GM23338 (cell line): ENCODE measurements around the gene AP2A1. TPM values are rescaled to one million over a fixed set of nuclear protein-coding genes. Genes with fewer than 3 reads are reported as not detected.

ENCODE experiments used
- ATAC-seq: fragments of 200-7000 bp; cut with Tn5 transposase; 3 replicates; pipeline ENCODE4 v1.9.1; 2020
- DNase-seq: peaks from one replicate; pipeline ENCODE4 v3.0.0-alpha.2; 2015; ENCODE audit warnings: low spot score
- H2AFZ ChIP-seq: fragments of 200-600 bp; sonication (generic); 2 replicates; pipeline ENCODE4 v1.8.0; 2016; ENCODE audit warnings: antibody characterized with exemption, mild to moderate bottlenecking, moderate library complexity
- H3F3A ChIP-seq: fragments of 200-600 bp; sonication (generic); replicated peaks from 2 replicates; pipeline ENCODE4 v1.8.0; 2017; ENCODE audit warnings: antibody characterized with exemption, mixed run types, low read depth
- H3K27ac ChIP-seq: fragments of 200-600 bp; sonication (generic); 2 replicates; pipeline ENCODE4 v1.6.1; 2016; ENCODE audit warnings: low read depth
- H3K27me3 ChIP-seq: fragments of 200-600 bp; sonication (generic); 2 replicates; pipeline ENCODE4 v1.8.0; 2016; ENCODE audit warnings: mild to moderate bottlenecking, mixed run types, moderate library complexity; ENCODE audit not compliant: insufficient read depth
- H3K36me3 ChIP-seq: fragments of 200-600 bp; sonication (generic); 2 replicates; pipeline ENCODE4 v1.8.0; 2016; ENCODE audit warnings: mild to moderate bottlenecking; ENCODE audit not compliant: insufficient read depth
- H3K4me1 ChIP-seq: fragments of 200-600 bp; sonication (generic); 2 replicates; pipeline ENCODE4 v1.8.0; 2016; ENCODE audit warnings: mild to moderate bottlenecking, moderate library complexity; ENCODE audit not compliant: insufficient read depth
- H3K4me2 ChIP-seq: fragments of 200-600 bp; sonication (generic); 2 replicates; pipeline ENCODE4 v1.7.1; 2017; ENCODE audit warnings: mixed run types
- H3K4me3 ChIP-seq: fragments of 200-600 bp; sonication (generic); 2 replicates; pipeline ENCODE4 v1.6.1; 2016; ENCODE audit warnings: mixed run types
- H3K79me2 ChIP-seq: fragments of 200-600 bp; sonication (generic); replicated peaks from 2 replicates; pipeline ENCODE4 v1.8.0; 2017; ENCODE audit warnings: mild to moderate bottlenecking; ENCODE audit not compliant: insufficient read depth
- H3K9me2 ChIP-seq: fragments of 200-600 bp; sonication (generic); 2 replicates; pipeline ENCODE4 v1.8.0; 2017; ENCODE audit not compliant: insufficient read depth
- H4K20me1 ChIP-seq: fragments of 200-600 bp; sonication (generic); replicated peaks from 2 replicates; pipeline ENCODE4 v1.8.0; 2017; ENCODE audit warnings: mild to moderate bottlenecking; ENCODE audit not compliant: insufficient read depth
- H3K27ac Mint-ChIP-seq: 2 replicates; pipeline ENCODE4 v1.8.0; 2020; ENCODE audit warnings: inconsistent platforms, mild to moderate bottlenecking, moderate library complexity, mixed read lengths
- H3K27me3 Mint-ChIP-seq: 3 replicates; pipeline ENCODE4 v1.8.0; 2022; ENCODE audit warnings: low read depth, mild to moderate bottlenecking, moderate library complexity, mixed read lengths, inconsistent platforms; ENCODE audit not compliant: insufficient read depth, poor library complexity
- H3K36me3 Mint-ChIP-seq: 3 replicates; pipeline ENCODE4 v1.8.0; 2021; ENCODE audit warnings: low read depth, mild to moderate bottlenecking, inconsistent platforms, moderate library complexity, mixed read lengths
- H3K4me1 Mint-ChIP-seq: 3 replicates; pipeline ENCODE4 v1.8.0; 2020; ENCODE audit warnings: mild to moderate bottlenecking, inconsistent platforms, mixed read lengths
- H3K4me3 Mint-ChIP-seq: 3 replicates; pipeline ENCODE4 v1.8.0; 2021; ENCODE audit warnings: moderate library complexity, mild to moderate bottlenecking, inconsistent platforms, mixed read lengths
- H3K9me3 Mint-ChIP-seq: 3 replicates; pipeline ENCODE4 v1.8.0; 2020; ENCODE audit warnings: moderate library complexity, mild to moderate bottlenecking, inconsistent platforms, mixed read lengths
- EZH2 ChIP-seq: fragments of 200-600 bp; sonication (generic); IDR thresholded peaks from one replicate; pipeline ENCODE4 v1.8.0; 2017; ENCODE audit warnings: antibody characterized with exemption, mild to moderate bottlenecking, low read depth; ENCODE audit not compliant: unreplicated experiment
- NANOG ChIP-seq: IDR thresholded peaks from 2 replicates; pipeline ENCODE4 v1.6.1; 2016; ENCODE audit warnings: antibody characterized with exemption, borderline replicate concordance
- STAT1 ChIP-seq: IDR thresholded peaks from one replicate; pipeline ENCODE4 v1.6.1; 2016; ENCODE audit warnings: antibody characterized with exemption; ENCODE audit not compliant: unreplicated experiment
- ZNF114 ChIP-seq: fragments of 250-450 bp; sonication (Bioruptor Pico); IDR thresholded peaks from 2 replicates; pipeline ENCODE4 v1.5.0; 2020; ENCODE audit warnings: mild to moderate bottlenecking, moderate library complexity
- polyA plus RNA-seq: library from polyadenylated mRNA; unstranded; fragments of >200 nt; fragmentation: Nextera tagmentation; extraction: Ambion mirVana; gene quantifications from 2 replicates; pipeline ENCODE4 v1.2.1, GENCODE V29; 2016
- total RNA-seq: library from RNA; depleted of rRNA; stranded (reverse); fragments of >200 nt; shearing (Covaris generic); gene quantifications from 2 replicates; pipeline ENCODE4 v1.2.3, GENCODE V29; 2014
- TF ChIP-seq, protein P1 (sequence below): fragments of 250-450 bp; sonication (Bioruptor Pico); IDR thresholded peaks from 2 replicates; pipeline ENCODE4 v1.5.0; 2020; ENCODE audit warnings: mild to moderate bottlenecking, moderate library complexity
- TF ChIP-seq, protein P2 (sequence below), 2 experiments: fragments of 200-600 bp in 1 of 2; sonication (generic) in 1 of 2; conservative IDR thresholded peaks; 2 replicates each; pipeline versions ENCODE4 v1.5.1 to v1.6.1; 2016 to 2017; ENCODE audit warnings: antibody characterized with exemption in 2 of 2, low read depth in 2 of 2, mild to moderate bottlenecking in 2 of 2, moderate library complexity in 1 of 2

The AP2A1 gene
- total and polyA plus RNA-seq, 2 experiments from 2014 or later, result 34.1 to 129 TPM

DNA sequence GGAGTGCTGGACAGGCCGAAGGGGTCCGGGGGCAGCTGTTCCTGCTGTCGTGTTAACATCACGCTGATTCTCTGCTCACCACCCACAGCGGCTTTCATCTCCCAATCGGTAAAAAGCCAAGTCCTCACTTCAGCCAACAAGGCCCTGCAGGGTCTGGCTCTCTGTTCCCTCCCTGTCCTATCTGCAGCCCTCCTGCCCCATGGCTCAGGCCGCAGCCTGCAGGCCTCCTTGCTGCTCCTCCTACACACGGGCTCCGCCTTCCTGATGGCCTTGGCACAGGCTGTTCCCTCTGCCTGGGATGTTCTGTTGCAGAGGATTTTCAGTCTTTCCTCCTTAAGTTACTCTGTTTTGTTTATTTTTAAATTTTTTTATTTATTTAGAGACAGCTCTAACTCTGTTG, 24.1 kb downstream of the AP2A1 start:
- Histone ChIP-seq H3K9me2 (no peaks in the 10 kb centered on the region), H3K4me1 (no peaks in the 10 kb centered on the region), H3K27me3 (no peaks in the 10 kb centered on the region), H4K20me1 (peaks cover 4% of the 10 kb centered on the region), H3K36me3 (no peaks in the 10 kb centered on the region; the same call in 1 of the 2 replicates), H3K4me2 (no peak overlapping the region), H2AFZ (no peak overlapping the region), H3K4me3 (no peak overlapping the region), H3F3A (no peaks in the 10 kb centered on the region), H3K79me2 (no peaks in the 10 kb centered on the region; the same call in 1 of the 2 replicates), H3K27ac (no peak overlapping the region)
- no peaks in the 10 kb centered on the region for H3K4me1 Mint-ChIP-seq
- DNase-seq (no peak), ATAC-seq (no peak; the same call in 2 of the 3 replicates)
- no peak overlapping the region for H3K27ac Mint-ChIP-seq
- H3K4me3 Mint-ChIP-seq, result no peak overlapping the region; the same call in 2 of the 3 replicates
- peaks cover 3% of the 10 kb centered on the region; the same call in 1 of the 3 replicates for H3K9me3 Mint-ChIP-seq
- peaks cover 14% of the 10 kb centered on the region for H3K27me3 Mint-ChIP-seq
- peaks cover 42% of the 10 kb centered on the region for H3K36me3 Mint-ChIP-seq
- TF ChIP-seq ZNF114 (CRISPR knock-in tag) (no peak), STAT1 (no peak), NANOG (no peak), EZH2 (no peak)
- TF ChIP-seq, protein P1, sequence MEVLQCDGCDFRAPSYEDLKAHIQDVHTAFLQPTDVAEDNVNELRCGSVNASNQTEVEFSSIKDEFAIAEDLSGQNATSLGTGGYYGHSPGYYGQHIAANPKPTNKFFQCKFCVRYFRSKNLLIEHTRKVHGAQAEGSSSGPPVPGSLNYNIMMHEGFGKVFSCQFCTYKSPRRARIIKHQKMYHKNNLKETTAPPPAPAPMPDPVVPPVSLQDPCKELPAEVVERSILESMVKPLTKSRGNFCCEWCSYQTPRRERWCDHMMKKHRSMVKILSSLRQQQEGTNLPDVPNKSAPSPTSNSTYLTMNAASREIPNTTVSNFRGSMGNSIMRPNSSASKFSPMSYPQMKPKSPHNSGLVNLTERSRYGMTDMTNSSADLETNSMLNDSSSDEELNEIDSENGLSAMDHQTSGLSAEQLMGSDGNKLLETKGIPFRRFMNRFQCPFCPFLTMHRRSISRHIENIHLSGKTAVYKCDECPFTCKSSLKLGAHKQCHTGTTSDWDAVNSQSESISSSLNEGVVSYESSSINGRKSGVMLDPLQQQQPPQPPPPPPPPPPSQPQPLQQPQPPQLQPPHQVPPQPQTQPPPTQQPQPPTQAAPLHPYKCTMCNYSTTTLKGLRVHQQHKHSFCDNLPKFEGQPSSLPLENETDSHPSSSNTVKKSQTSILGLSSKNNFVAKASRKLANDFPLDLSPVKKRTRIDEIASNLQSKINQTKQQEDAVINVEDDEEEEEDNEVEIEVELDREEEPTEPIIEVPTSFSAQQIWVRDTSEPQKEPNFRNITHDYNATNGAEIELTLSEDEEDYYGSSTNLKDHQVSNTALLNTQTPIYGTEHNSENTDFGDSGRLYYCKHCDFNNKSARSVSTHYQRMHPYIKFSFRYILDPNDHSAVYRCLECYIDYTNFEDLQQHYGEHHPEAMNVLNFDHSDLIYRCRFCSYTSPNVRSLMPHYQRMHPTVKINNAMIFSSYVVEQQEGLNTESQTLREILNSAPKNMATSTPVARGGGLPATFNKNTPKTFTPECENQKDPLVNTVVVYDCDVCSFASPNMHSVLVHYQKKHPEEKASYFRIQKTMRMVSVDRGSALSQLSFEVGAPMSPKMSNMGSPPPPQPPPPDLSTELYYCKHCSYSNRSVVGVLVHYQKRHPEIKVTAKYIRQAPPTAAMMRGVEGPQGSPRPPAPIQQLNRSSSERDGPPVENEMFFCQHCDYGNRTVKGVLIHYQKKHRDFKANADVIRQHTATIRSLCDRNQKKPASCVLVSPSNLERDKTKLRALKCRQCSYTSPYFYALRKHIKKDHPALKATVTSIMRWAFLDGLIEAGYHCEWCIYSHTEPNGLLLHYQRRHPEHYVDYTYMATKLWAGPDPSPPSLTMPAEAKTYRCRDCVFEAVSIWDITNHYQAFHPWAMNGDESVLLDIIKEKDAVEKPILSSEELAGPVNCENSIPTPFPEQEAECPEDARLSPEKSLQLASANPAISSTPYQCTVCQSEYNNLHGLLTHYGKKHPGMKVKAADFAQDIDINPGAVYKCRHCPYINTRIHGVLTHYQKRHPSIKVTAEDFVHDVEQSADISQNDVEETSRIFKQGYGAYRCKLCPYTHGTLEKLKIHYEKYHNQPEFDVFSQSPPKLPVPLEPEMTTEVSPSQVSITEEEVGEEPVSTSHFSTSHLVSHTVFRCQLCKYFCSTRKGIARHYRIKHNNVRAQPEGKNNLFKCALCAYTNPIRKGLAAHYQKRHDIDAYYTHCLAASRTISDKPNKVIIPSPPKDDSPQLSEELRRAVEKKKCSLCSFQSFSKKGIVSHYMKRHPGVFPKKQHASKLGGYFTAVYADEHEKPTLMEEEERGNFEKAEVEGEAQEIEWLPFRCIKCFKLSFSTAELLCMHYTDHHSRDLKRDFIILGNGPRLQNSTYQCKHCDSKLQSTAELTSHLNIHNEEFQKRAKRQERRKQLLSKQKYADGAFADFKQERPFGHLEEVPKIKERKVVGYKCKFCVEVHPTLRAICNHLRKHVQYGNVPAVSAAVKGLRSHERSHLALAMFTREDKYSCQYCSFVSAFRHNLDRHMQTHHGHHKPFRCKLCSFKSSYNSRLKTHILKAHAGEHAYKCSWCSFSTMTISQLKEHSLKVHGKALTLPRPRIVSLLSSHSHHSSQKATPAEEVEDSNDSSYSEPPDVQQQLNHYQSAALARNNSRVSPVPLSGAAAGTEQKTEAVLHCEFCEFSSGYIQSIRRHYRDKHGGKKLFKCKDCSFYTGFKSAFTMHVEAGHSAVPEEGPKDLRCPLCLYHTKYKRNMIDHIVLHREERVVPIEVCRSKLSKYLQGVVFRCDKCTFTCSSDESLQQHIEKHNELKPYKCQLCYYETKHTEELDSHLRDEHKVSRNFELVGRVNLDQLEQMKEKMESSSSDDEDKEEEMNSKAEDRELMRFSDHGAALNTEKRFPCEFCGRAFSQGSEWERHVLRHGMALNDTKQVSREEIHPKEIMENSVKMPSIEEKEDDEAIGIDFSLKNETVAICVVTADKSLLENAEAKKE (CRISPR knock-in tag), result no peak

DNA sequence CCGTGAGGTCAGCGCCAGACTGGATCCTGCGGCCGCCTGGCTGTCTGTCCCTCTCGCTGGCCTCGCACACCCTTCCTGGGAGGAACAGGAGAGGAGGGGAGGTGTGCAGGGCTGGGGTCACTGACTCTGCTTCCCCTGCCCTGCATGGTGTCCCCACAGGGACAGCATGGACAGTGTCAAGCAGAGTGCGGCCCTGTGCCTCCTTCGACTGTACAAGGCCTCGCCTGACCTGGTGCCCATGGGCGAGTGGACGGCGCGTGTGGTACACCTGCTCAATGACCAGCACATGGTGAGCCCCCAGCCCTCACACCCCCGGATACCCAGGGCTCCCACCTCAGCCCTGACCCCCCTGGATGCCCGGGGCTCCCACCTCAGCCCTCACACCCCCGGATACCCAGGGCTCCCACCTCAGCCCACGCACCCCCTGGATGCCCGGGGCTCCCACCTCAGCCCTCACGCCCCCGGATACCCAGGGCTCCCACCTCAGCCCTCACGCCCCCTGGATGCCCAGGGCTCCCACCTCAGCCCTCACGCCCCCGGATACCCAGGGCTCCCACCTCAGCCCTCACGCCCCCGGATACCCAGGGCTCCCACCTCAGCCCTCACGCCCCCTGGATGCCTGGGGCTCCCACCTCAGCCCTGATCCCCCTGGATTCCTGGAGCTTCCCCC, 25.1 kb downstream of the AP2A1 start:
- Histone ChIP-seq H3K4me2 (no peak overlapping the region), H3K4me3 (no peak overlapping the region), H3K79me2 (no peaks in the 10 kb centered on the region; the same call in 1 of the 2 replicates), H3K36me3 (no peaks in the 10 kb centered on the region; the same call in 1 of the 2 replicates), H3K27me3 (no peaks in the 10 kb centered on the region), H3K4me1 (no peaks in the 10 kb centered on the region), H3K9me2 (no peaks in the 10 kb centered on the region), H3K27ac (no peak overlapping the region), H3F3A (no peaks in the 10 kb centered on the region), H2AFZ (no peak overlapping the region), H4K20me1 (peaks cover 4% of the 10 kb centered on the region)
- DNase-seq (no peak), ATAC-seq (no peak)
- Mint-ChIP-seq H3K27ac (no peak overlapping the region), H3K4me3 (no peak overlapping the region), H3K36me3 (peaks cover 42% of the 10 kb centered on the region), H3K9me3 (peaks cover 3% of the 10 kb centered on the region; the same call in 1 of the 3 replicates), H3K27me3 (peaks cover 11% of the 10 kb centered on the region), H3K4me1 (no peaks in the 10 kb centered on the region)
- no peak for TF ChIP-seq STAT1
- TF ChIP-seq, protein P2, sequence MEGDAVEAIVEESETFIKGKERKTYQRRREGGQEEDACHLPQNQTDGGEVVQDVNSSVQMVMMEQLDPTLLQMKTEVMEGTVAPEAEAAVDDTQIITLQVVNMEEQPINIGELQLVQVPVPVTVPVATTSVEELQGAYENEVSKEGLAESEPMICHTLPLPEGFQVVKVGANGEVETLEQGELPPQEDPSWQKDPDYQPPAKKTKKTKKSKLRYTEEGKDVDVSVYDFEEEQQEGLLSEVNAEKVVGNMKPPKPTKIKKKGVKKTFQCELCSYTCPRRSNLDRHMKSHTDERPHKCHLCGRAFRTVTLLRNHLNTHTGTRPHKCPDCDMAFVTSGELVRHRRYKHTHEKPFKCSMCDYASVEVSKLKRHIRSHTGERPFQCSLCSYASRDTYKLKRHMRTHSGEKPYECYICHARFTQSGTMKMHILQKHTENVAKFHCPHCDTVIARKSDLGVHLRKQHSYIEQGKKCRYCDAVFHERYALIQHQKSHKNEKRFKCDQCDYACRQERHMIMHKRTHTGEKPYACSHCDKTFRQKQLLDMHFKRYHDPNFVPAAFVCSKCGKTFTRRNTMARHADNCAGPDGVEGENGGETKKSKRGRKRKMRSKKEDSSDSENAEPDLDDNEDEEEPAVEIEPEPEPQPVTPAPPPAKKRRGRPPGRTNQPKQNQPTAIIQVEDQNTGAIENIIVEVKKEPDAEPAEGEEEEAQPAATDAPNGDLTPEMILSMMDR (conservative IDR thresholded peaks at IDR 0.05; ENCODE audit: low read depth in 2 of 2), result no peak
